Measurements from ENCODE around the gene TBC1D14. TPM values are rescaled to one million over a fixed set of nuclear protein-coding genes. Genes with fewer than 3 reads are reported as not detected.
A peak's percentile ranks its signal among the peaks of the same experiment; 100 is the strongest.

TBC1D14 gene
- total RNA-seq, 3 donors from 2014 or later (not counting 1 experiment from before 2014, with no cell fraction given), result 36.0 to 54.7 (median 53.2) TPM

GRCh38 chr4:6933691-6934430 lies 24.2 kb downstream of the TBC1D14 start:
- ATAC-seq (no peak), DNase-seq (no peak)
- H3K36me3 Mint-ChIP-seq, result no peaks in the 10 kb centered on the region
- Histone ChIP-seq H3K4me3 (ENCODE audit: low read length) (no peak overlapping the region), H3K9me3 (ENCODE audit: control insufficient read depth, insufficient read depth, low read length) (no peaks in the 10 kb centered on the region), H3K27me3 (ENCODE audit: control insufficient read depth, insufficient read depth, low read length) (no peaks in the 10 kb centered on the region), H3K4me1 (ENCODE audit: control insufficient read depth, insufficient read depth, low read length) (peaks cover 29% of the 10 kb centered on the region), H3K27ac (ENCODE audit: low read length) (no peak overlapping the region), H3K36me3 (ENCODE audit: control insufficient read depth, insufficient read depth, low read length) (peaks cover 3% of the 10 kb centered on the region)
- no peaks in the 10 kb centered on the region for H3K9me3 Mint-ChIP-seq
- WGBS (ENCODE audit: insufficient coverage), result 97% methylated on average over 9 of the region's 9 CpGs
- H3K27me3 Mint-ChIP-seq (ENCODE audit: low read depth in 2 of 2), result no peaks in the 10 kb centered on the region
- peak overlapping the region in 1 of 2 donors; percentile 10 for H3K27ac Mint-ChIP-seq
- intact Hi-C loops (cut with micrococcal nuclease), result no loop called here
- peaks cover 60 to 76% of the 10 kb centered on the region in 2 donors for H3K4me1 Mint-ChIP-seq
- TF ChIP-seq CTCF (IDR thresholded peaks at IDR 0.05), result no peak
- H3K4me3 Mint-ChIP-seq, result no peak overlapping the region

GRCh38 chr4:6935965-6936364 lies 26.3 kb downstream of the TBC1D14 start:
- H3K36me3 Mint-ChIP-seq, result no peaks in the 10 kb centered on the region
- DNase-seq, result no peak
- no peak overlapping the region for H3K27ac Mint-ChIP-seq
- peaks cover 36% of the 10 kb centered on the region for H3K4me1 ChIP-seq (ENCODE audit: control insufficient read depth, insufficient read depth, low read length)
- TF ChIP-seq CTCF (IDR thresholded peaks at IDR 0.05), result no peak
- no peaks in the 10 kb centered on the region for H3K9me3 Mint-ChIP-seq
- no peaks in the 10 kb centered on the region for H3K27me3 ChIP-seq (ENCODE audit: control insufficient read depth, insufficient read depth, low read length)
- H3K4me1 Mint-ChIP-seq, result peaks cover 67 to 81% of the 10 kb centered on the region in 2 donors
- H3K4me3 ChIP-seq (ENCODE audit: low read length), result no peak overlapping the region
- H3K9me3 ChIP-seq (ENCODE audit: control insufficient read depth, insufficient read depth, low read length), result no peaks in the 10 kb centered on the region
- intact Hi-C loops (cut with micrococcal nuclease), result no loop called here
- no peak overlapping the region for H3K4me3 Mint-ChIP-seq
- H3K36me3 ChIP-seq (ENCODE audit: control insufficient read depth, insufficient read depth, low read length), result peaks cover 3% of the 10 kb centered on the region
- H3K27me3 Mint-ChIP-seq (ENCODE audit: low read depth in 2 of 2), result no peaks in the 10 kb centered on the region
- no peak overlapping the region for H3K27ac ChIP-seq (ENCODE audit: low read length)
- no peak for ATAC-seq
- WGBS (ENCODE audit: insufficient coverage), result 91% methylated on average over 4 of the region's 4 CpGs

DNA sequence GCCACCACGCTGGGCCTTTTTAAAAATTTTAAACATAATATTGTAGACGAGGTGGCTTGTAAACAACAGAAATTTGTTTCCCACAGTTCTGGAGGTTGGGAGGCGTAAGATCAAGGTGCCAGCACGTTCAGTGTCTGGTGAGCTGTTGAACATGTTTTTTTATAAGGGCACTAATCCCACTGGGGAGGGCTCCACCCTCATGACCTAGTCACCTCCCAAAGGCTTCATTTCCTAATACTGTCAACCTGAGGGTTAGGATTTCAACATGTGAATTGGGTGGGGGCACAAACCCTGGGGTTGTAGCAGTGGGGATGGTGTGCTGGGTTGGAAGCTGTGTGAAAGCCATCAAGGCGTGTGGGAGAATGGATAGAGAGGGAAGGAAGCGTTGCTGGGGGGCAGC lies 27.6 kb downstream of the TBC1D14 start:
- Mint-ChIP-seq H3K27me3 (ENCODE audit: low read depth in 2 of 2) (no peaks in the 10 kb centered on the region), H3K4me1 (peaks cover 70 to 86% of the 10 kb centered on the region in 2 donors), H3K4me3 (no peak overlapping the region), H3K27ac (peak overlapping the region in 1 of 2 donors; percentile 60), H3K9me3 (no peaks in the 10 kb centered on the region), H3K36me3 (no peaks in the 10 kb centered on the region)
- H3K4me1 ChIP-seq (ENCODE audit: control insufficient read depth, insufficient read depth, low read length), result peaks cover 47% of the 10 kb centered on the region
- H3K27me3 ChIP-seq (ENCODE audit: control insufficient read depth, insufficient read depth, low read length), result no peaks in the 10 kb centered on the region
- H3K27ac ChIP-seq (ENCODE audit: low read length), result no peak overlapping the region
- no peak overlapping the region for H3K4me3 ChIP-seq (ENCODE audit: low read length)
- DNase-seq (no peak), ATAC-seq (no peak)
- H3K36me3 ChIP-seq (ENCODE audit: control insufficient read depth, insufficient read depth, low read length), result peaks cover 3% of the 10 kb centered on the region
- no peaks in the 10 kb centered on the region for H3K9me3 ChIP-seq (ENCODE audit: control insufficient read depth, insufficient read depth, low read length)
- TF ChIP-seq CTCF (IDR thresholded peaks at IDR 0.05), result no peak
- WGBS (ENCODE audit: insufficient coverage), result 89% methylated on average over 6 of the region's 6 CpGs
- intact Hi-C loops (cut with micrococcal nuclease), result no loop called here

DNA sequence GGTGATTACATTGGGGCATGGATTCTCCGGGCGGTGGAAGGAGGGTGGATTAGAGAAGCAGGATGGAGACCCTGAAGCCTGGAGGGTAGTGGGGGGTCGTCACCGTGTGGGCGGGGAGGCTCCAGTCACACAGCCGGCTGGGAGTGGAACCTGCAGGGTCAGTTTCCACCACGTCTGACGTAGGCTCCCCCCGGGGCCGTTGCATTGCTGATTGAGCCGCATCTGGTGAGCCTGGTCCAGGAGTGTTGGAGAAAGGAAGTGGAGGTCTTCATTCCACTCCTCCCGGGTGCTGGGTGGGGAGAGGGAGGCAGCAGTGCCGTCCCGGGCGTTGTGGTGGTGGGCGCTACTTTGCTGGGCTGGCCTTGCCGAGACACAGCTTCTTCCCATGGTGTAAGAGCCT lies 28.1 kb downstream of the TBC1D14 start:
- intact Hi-C loops (cut with micrococcal nuclease), result no loop called here
- Histone ChIP-seq H3K4me3 (ENCODE audit: low read length) (no peak overlapping the region), H3K36me3 (ENCODE audit: control insufficient read depth, insufficient read depth, low read length) (peaks cover 3% of the 10 kb centered on the region), H3K27ac (ENCODE audit: low read length) (no peak overlapping the region), H3K9me3 (ENCODE audit: control insufficient read depth, insufficient read depth, low read length) (no peaks in the 10 kb centered on the region), H3K27me3 (ENCODE audit: control insufficient read depth, insufficient read depth, low read length) (no peaks in the 10 kb centered on the region), H3K4me1 (ENCODE audit: control insufficient read depth, insufficient read depth, low read length) (peaks cover 52% of the 10 kb centered on the region)
- H3K4me3 Mint-ChIP-seq, result no peak overlapping the region
- 82% methylated on average over 17 of the region's 17 CpGs for WGBS (ENCODE audit: insufficient coverage)
- peaks cover 74 to 88% of the 10 kb centered on the region in 2 donors for H3K4me1 Mint-ChIP-seq
- DNase-seq (no peak), ATAC-seq (no peak)
- no peaks in the 10 kb centered on the region for H3K9me3 Mint-ChIP-seq
- TF ChIP-seq CTCF (IDR thresholded peaks at IDR 0.05), result no peak
- H3K27ac Mint-ChIP-seq, result peak overlapping the region in 1 of 2 donors; percentile 60
- no peaks in the 10 kb centered on the region for H3K36me3 Mint-ChIP-seq
- no peaks in the 10 kb centered on the region for H3K27me3 Mint-ChIP-seq (ENCODE audit: low read depth in 2 of 2)

All from natural killer cell (primary cell).